B cell (primary cell): ENCODE results near the gene PROM2.

Experiments used
- EZH2 ChIP-seq: IDR thresholded peaks from 2 replicates; pipeline ENCODE4 v1.6.1; 2012; ENCODE audit warnings: borderline replicate concordance, low read depth, mild to moderate bottlenecking, moderate library complexity, low read length; ENCODE audit not compliant: insufficient read depth, poor library complexity, severe bottlenecking
- TF ChIP-seq, protein P1 (sequence below): fragments of 200-600 bp; IDR thresholded peaks from one replicate; pipeline ENCODE4 v1.8.0; 2022; ENCODE audit warnings: antibody characterized with exemption, mild to moderate bottlenecking

DNA sequence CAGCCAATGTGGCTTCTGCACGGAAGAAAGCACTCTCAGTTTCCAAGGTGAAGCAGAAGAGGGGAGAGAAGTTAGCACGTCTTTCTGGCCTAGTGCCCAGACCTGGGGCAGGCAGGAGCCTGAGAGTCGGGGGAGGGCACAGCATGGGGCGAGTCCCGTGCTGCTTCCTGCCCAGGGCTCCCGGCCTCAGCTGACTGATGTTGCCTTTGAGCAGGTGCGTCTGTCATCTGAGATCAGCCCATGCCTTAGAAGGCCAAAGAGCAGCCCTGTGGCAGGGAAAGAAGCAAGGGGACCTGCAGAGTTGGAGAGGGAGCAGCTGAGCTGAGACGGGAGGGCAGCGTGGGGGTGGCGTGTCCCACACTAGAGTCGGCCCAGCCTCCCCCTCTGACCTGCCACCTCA, 26.2 kb downstream of the PROM2 start:
- TF ChIP-seq, protein P1, sequence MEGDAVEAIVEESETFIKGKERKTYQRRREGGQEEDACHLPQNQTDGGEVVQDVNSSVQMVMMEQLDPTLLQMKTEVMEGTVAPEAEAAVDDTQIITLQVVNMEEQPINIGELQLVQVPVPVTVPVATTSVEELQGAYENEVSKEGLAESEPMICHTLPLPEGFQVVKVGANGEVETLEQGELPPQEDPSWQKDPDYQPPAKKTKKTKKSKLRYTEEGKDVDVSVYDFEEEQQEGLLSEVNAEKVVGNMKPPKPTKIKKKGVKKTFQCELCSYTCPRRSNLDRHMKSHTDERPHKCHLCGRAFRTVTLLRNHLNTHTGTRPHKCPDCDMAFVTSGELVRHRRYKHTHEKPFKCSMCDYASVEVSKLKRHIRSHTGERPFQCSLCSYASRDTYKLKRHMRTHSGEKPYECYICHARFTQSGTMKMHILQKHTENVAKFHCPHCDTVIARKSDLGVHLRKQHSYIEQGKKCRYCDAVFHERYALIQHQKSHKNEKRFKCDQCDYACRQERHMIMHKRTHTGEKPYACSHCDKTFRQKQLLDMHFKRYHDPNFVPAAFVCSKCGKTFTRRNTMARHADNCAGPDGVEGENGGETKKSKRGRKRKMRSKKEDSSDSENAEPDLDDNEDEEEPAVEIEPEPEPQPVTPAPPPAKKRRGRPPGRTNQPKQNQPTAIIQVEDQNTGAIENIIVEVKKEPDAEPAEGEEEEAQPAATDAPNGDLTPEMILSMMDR: no peak
- TF ChIP-seq EZH2: no peak
